Thyroid gland (tissue), 4 donors: Measurements from ENCODE around the gene DES.

Source experiments
- CTCF ChIP-seq, 6 experiments: fragments of 200-600 bp in 3 of 6; fragments of 450-650 bp in 3 of 6; sonication (generic) in 3 of 6; IDR thresholded peaks; one replicate each; pipeline ENCODE4 v1.5.1; 2016 to 2019; ENCODE audit warnings: antibody characterized with exemption in 6 of 6, mild to moderate bottlenecking in 2 of 6, inconsistent platforms in 1 of 6, moderate library complexity in 1 of 6
- POLR2A ChIP-seq, 2 donors: fragments of 450-650 bp; IDR thresholded peaks; one replicate each; pipeline ENCODE4 v1.6.1; 2017; ENCODE audit warnings: antibody characterized with exemption in 2 of 2, mild to moderate bottlenecking in 2 of 2, moderate library complexity in 1 of 2

DNA sequence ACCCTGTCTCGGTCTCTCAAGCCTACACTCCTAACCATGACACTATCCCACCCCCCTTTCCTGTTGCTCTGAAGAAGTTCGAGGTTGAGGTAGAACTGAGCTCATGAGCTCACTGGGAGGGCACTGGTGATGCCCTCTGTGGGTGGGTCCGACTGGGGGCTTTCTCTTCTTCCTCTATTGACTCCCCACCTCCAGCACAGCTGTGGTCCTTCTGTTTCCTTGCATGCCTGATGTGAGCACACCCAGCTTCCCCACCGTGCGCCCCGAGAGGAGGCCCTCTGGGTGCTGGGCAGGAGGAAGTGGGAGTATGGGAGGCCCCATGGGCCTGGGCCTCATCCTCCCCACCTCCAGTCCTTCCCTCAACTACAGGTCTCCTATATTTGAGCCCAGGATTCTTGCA lies 37.4 kb downstream of the DES start:
- TF ChIP-seq CTCF (IDR thresholded peaks at IDR 0.05) (no peak), POLR2A (IDR thresholded peaks at IDR 0.05) (no peak)
